DOHH2 (cell line): ENCODE measurements around the gene SYT6.

ENCODE experiments used
- CTCF ChIP-seq: fragments of 200-600 bp; sonication (generic); IDR thresholded peaks from one replicate; pipeline ENCODE4 v1.5.1; 2014; ENCODE audit warnings: antibody characterized with exemption, mild to moderate bottlenecking, low read depth, low read length; ENCODE audit not compliant: poor library complexity, severe bottlenecking
- EZH2phosphoT487 ChIP-seq: fragments of 200-600 bp; sonication (generic); IDR thresholded peaks from 2 replicates; pipeline ENCODE4 v1.6.1; 2017; ENCODE audit warnings: borderline replicate concordance, mild to moderate bottlenecking, antibody characterized with exemption, low read length, moderate library complexity, mixed read lengths

DNA sequence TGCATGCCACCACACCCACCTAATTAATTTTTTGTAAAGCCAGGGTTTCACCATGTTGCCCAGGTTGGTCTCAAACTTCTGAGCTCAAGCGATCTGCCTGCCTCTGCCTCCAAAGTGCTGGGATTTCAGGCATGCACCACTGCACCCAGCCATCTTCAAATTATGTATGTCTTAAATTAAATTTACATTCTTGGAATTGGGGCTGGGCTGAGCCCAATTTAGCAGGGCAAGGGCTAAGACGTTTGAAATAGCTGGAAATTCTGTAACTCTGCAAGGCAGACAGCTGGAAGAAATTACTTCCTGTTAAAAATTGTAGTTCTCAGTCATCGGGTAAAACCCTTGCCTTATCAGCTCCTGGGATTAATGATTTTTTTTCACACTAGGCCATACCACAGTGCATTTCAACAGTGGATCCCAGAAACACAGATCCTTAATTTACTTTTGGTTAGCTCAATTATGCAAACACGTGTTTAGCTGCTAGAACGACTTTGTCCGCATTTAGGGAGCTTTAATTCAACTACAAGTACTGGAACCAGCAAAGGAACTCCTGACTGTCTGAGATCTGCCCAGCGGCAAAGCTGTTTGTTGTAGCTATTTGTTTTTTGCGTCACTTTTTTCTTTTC, 91.1 kb downstream of the SYT6 start:
- TF ChIP-seq CTCF (no peak), EZH2phosphoT487 (no peak)
